ENCODE measurements around the gene TM2D3.

The TM2D3 gene, protein sequence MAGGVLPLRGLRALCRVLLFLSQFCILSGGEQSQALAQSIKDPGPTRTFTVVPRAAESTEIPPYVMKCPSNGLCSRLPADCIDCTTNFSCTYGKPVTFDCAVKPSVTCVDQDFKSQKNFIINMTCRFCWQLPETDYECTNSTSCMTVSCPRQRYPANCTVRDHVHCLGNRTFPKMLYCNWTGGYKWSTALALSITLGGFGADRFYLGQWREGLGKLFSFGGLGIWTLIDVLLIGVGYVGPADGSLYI

DNA sequence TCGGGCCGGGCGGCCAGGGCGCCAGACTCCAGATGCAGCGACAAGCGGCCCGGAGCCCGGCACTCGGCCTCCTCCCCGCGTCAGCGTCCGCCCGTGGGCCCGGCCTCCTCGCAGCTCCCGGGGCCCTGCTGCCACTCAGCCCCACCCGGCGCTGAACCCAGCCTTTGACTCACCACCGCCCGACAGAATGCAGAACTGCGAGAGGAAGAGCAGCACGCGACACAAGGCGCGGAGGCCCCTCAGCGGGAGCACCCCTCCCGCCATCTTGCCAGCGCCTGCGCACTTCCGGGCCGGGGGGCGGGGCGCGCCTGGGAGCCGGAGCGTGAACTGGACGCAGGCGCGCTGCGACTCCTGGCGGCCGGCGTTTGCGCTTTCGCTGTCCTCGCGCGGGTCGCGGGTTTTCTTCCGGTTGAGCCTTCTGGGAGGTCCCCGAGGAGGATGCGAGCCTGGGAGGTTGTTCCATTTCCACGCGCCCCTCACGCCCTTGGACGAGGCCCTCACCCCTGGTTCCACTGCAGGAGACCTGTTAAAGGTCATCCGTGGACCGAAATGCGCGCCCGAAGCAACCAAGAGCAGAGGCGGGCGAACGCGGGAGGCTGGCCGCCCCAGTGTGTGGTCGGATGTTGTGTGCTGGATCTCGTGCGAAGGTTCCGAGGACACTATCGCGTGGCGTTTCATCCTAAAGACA, at the start of gene TM2D3:
TSS of gene TM2D3 (minus strand) at position 284 of the 688 bp plus-strand sequence. CDS start at position 264, 20 bp downstream.
- DNase-seq, result peak; percentile 65

DNA sequence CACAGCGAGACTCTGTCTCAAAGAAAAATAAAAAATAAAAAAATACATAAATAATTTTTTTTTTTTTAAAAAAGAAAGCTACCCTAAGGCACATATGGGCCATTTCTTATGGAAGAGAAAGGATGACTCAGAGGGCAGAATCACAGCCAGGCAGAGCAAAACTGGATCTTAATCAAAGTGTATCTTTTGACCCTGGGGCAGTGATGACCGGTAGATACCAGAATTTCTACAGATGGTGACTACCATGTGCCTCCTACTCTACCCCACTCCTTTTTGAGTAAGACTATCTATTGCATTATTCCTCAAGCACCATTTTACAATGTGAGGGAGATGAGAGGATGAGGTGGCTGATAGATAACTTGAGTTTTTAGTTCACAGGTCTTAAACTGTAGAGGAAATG, 46.1 kb upstream of the TM2D3 start:
- no peak for DNase-seq

DNA sequence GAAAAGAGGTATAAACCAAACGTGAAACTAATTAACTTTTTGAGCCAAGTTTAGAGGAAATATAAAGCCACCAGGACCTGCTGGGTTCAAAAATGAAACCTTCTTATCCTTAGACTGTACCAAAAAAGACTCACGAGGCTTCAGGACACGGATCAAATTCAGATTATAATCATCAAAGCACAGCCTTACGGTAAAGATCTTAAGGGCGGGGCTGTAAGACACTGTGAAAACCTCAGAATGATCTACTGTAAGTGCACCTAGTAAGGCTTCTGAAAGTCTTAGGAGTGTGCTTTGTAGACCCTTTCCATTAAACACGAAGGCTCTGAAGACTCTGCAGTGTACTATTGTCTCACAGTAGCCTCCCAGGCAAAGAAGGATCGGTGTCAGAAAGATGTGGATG, 45.3 kb upstream of the TM2D3 start:
- no peak for DNase-seq

DNA sequence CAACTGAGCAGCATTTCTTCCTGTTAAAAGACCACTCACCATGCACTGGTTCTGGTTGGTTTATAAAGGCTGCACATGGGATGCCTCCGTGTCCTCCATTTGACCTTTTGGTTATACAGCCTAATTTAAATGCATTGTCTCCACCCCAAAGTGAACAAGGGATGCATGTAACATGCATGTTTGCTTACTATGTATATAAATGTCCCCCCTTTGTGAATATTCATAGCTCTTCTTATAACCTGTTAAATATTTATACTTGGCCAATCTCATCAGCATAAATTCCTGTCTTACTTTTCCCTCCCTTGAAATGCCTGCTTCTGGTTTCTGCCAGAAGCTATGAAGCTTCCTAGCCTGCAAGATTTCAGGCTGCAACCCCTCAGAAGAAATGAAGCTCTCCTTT, 44.6 kb upstream of the TM2D3 start:
- DNase-seq, result no peak

DNA sequence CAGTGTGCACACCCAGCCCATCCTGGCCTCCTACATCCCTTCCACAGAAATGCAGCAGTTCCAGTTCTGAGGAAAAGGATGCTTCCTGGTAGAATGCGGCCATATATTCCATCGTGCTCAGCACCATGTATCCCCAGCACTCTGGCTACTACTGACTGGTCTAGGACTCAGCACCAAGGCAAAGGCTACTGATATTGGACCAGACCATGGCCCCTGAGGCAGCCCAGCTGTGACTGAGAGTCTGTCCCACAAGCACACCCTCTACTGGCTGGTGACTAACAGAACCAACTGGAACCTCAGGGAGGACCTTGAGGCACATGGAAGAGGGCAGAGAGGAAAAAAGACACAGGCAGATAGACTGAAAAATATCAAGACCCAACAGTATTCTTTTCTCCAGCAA, 42.1 kb upstream of the TM2D3 start:
- DNase-seq, result no peak

DNA sequence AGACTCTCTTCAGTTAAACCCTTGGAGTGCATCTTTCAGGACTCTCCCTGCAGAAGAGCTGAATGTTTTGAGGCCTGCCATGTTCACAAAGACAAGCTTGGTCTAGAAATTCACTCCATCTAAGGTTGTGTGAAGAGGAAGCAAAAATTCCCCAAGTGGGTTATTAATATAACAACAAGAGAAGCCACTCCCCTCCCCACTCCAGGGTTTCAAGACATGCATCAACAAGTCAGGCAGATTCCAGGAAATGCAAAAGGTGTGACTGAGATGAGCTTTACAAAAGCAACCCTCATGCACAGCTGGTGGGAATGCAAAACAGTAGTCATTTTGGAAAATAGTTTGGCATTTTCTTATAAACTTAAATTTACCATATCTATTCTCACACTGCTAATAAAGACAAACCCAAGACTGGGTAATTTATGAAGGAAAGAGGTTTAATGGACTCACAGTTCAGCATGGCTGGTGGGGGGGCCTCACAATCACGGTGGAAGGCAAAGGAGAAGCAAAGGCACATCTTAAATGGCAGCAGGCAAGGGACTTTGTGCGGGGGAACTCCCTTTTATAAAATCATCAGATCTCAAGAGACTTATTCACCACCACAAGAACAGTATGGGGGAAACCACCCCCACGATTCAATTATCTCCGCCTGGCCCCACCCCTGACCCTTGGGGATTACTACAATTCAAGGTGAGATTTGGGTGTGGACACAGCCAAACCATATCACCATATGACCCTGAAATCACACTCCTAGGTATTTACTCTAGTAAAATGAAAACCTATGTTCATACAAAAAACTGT, 40.8 kb upstream of the TM2D3 start:
- no peak for DNase-seq

DNA sequence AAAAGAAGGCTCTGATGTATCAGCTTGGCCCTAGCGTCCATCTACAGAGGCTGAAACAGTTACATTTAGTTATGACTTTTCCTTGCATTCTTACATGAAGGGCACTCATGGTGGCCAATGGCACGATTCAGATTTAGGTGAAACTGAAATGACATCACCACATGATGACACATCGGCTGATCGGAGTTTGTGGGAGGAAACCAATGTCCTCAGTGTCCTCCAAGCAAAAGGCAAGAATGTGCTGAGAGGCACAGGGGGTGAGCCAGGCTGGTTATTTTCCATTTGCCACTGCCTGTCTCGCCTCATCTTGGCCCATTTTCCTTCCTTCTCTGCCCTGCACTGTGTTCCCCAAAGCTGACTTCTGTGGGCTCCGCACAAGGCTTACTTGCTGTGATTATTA, 37.7 kb upstream of the TM2D3 start:
- no peak for DNase-seq

DNA sequence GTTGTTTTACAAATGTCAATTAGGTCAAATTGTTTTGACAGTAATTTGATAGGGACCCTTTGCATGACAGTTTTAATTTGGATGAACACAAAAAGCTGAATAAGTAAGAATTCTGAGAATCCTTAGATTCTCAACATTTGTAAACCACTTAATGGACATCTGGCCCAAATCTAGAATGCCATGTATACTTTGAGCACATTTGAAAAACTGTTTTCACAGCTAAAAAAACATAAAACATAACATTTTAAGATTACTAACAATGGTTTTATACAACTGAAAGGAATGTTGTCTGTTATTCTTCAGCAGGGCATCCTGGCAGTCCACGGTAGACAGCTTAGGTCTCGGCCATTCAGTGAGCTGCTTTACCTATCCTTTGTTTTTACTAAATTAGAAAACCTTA, 34.5 kb upstream of the TM2D3 start:
- DNase-seq, result no peak

DNA sequence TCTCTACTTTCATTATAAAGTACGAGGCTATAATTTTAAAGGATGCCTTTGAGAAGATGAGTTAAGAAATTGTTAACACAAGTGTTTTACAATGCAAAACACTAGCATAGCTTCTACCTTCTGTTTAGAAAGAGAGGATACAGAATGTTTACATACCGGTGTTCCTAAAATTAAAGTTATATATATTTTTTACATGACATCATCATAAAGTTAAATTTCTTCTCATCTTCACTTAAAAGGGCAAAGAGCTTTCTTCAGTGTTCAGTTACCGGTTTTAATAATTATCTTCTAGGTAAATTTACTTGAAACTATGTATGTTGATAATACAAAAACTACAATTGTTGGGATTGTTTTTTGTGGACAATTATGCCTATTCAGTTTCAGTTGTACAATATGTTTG, 32.7 kb upstream of the TM2D3 start:
- no peak for DNase-seq

DNA sequence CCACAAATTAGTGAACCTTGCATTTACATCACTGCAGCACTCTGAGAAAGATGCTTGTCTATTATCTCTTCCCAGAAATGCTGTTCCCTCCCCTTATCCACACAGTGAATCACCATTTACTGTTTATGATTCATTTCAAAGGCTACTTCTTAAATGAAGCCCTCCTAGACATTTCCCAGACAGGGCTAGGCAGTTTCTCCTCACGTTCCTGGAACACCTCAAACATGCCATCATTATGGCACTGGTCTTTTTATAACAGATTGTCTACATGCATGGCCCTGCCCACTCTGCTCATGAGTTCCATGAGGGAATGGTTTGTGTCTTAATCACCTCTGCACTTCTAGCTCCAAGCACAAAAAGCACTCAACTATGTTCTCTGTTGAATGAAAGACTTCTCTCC, 32.2 kb upstream of the TM2D3 start:
- DNase-seq, result no peak

DNA sequence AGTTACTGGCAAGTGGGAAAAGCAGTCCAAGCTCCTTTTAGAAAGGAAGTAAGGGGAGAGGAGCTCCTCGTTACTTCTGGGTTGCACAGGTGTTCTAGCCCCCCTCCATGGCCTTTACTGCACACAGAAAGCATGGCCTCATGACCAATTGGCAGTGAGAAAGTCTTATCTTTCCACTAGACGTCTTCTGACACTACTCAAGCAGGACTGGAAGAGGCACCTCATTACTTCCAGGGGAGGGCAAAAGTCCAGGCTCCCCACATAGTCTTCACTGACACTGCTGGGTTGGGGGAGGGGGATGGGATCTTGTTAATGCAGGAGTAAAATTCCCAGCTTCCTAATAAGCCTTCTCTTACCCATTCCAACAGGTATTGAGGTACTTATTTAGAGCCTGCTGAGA, 27.6 kb upstream of the TM2D3 start:
- no peak for DNase-seq

DNA sequence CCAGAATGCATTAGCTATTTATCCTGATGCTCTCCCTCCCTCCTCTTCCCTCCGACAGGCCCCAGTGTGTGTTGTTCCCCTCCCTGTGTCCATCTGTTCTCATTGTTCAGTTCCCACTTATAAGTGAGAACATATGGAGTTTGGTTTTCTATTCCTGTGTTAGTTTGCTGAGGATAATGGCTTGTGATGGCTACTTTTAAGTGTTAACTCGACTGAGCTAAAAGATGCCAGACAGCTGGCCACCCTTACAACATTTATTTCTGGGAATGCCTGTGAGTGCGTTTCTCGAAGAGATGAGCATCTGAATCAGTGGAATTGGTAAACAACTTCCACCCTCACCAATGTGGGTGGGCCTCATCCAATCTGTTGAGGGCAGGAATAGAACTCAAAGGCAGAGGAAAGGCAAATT, 24.7 kb upstream of the TM2D3 start:
- no peak for DNase-seq

DNA sequence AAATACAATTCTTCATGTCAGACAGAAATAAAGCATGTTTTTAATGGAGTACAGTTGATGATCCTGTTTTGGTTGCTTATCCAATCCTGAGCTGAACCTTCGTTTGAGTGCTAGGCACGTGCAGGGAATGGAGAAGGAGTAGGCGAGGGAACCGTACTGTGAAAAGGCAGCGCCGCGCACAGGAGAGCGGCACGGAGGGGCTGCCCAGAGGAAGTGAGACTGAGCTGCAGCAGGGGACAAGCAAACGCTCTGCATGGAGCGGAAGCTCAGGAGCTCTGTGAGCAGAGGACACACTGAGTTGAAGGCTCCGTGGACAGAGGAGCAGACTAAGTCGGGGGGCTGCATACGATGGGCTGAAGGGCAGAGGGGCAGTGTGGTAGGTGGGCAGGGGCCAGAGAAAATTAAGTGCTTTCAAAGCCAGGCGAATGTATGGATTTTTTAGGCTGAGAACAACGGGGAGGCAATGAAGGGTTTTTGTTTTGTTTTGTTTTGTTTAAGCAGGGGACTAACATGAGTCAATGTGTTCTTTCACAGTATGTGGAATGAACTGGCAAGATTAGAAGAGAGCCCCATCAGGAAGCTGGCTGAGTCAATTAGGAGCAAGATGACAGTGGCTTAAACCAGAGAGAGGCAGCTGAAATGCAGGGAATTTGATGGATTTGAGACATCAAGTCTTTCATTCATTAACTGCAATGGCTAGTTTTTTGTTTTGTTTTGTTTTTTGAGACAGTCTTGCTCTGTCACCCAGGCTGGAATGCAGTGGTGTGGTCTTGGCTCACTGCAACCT, 23.8 kb upstream of the TM2D3 start:
- no peak for DNase-seq

DNA sequence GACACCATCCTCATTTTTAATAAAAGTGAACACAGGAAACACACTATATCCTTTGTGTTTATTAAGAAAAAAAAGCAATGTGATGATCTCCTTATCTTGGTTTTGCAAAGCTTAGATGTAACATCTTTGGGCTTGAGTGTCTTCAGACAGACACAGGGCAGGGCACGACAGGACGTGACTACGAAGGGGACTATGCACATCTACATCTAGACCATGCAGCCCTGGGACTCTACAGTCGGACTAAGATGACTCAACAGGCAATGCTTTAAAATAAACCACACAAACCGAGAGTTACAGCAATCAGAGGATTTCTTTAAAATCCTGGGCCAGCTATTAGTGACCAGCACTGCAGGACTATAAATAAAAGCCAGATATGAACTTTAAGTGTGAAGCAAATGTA, 22.8 kb upstream of the TM2D3 start:
- DNase-seq, result no peak

DNA sequence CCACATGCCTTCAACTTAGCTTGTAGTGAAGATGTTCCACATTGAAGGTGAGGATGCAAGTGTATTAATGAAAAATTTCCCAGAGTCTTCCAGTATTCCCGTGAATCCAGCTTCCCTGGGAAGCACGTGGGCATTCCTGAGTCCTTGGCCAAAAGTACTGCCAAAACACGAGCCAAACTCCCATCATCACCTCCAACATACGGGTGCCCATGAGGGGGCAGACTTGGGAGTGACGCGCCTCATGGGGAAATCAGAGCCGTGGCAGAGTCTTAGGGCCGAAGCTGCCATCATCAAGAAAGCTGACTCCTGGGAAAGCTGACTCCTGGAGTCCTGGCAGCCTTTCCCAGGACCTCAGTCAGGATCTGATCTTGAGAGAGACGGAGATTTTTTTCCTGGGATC, 20.1 kb upstream of the TM2D3 start:
- DNase-seq, result no peak

DNA sequence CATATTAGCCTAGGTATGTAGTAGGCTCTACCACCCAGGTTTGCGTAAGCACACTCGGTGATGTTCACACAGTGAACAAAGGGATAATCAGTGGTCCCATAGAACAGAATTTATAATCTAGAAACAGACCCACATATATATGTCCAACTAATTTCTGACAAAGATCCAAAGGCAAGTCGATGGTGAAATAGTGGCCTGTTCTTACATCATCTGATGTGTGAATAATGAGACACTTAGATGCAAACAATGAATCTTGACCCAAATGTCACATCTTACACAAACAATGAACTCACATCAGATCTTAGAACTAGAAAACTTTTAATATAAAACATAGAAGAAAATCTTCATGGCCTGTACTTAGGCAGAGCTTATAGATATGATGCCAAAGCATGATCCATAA, 17.6 kb upstream of the TM2D3 start:
- DNase-seq, result no peak

DNA sequence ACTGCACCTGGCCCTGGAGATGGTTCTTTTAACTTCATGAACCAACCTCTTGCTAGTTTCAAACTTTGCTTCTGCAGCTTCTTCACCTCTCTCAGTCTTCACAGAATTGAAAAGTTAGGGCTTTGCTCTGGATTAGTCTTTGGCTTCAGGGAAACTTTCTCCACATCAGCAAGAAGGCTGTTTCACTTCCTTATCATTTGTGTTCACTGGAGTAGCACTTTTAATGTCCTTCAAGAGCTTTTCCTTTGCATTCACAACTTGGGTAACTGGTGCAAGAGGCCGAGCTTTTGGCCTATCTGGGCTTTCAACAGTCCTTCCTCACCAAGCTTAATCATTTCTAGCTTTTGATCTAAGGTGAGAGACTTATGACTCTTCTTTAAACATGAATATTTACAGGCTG, 15.7 kb upstream of the TM2D3 start:
- DNase-seq, result no peak

DNA sequence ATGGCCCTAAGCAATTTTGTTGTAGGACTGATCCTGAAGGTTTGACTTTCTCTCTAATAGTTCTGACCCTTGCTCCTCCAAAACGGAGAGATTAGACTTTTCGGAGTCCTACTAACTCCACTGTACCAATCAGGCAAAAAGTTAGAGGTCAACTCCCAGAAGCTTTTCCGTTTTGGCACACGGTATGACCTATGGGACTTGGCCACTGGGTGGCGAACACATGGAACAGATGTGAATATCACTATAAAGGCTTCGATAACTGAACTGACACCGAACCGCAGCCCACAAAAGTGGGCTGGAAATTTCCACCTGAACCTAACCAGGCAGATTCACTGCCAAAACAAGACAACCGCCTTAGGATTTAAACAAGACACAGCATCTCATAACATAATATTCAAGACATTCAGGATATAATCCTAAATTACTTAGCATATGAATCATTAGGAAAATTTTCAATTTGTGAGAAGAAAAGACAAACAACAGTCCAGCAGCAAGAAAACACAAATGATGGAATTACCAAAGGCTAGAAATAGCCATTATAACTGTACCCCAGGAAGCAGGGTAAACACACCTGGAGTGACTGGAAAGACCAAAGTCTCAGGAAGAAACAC, 12.2 kb upstream of the TM2D3 start:
- no peak for DNase-seq

DNA sequence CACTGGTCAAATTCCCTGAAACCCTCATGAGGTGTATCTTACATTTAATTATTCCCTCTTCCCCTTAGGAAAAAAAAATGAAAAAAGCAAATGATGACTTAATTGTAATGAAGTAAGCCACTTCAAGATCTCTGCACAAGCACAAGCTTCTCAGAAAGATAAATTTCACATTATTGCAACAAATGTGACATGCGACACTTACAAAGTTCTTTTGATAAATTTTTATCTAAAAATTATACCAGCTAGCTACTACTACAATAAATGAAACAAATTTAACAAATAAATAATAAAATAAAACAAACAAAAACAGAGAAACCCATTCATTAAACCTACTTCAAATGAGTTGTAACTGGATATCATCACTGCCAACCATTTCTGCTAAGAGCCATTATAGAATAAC, 10.0 kb upstream of the TM2D3 start:
- no peak for DNase-seq

DNA sequence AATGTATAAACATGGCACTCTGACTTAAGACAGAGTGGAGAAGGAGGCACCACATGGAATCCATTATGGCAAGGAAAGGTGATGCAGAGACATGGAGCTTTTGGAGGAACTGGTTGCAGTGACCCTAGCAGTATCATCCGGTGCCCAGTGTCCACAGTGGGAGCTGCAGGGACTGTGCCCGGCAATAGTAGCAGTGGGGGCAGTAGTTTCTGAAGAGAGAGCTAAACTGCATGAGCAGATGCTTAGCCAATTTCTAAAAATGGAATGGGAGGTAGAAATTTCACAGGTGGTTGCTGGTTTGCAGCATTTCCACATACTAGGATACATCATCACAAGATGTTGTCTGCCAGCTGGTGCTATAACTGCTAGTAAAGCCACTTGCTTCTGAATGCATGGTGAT, 7.8 kb upstream of the TM2D3 start:
- DNase-seq, result no peak

DNA sequence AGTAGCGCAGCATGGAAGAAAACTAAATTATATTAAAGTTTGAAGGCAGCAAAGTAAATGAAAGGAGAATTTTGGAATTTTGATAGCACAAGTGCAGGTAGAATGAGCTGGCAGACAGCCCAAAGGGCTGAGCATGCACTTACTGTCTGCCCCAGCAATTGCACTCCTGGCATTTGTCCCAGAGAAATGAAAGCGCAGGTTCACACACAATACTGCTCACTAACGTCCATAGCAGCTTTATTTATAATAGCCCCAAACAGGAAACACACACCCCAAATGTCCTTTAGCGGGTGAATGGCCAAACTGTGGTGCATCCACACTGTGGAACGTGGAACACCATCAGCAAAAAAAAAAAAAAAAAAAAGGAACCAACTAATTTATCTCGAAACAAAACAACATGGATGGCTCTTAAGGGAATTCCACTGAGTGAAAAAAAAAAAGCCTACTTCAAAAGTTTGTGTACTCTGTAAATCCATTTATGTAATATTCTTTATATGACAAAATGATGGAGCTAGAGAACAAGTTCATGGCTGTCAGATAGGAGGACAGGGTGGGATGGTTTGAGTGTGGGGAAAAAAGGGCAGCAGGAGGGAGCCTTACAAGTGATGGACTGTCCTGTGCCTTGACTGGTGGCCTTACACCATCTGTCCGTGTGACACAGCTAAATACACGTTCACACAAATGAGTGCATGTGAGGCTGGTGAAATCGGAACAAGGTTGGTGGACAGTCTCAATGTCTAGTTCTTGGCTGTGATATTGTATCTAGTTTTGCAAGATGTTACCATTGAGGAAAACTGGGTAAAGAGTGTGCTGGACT, 6.0 kb upstream of the TM2D3 start:
- peak; percentile 39 for DNase-seq

DNA sequence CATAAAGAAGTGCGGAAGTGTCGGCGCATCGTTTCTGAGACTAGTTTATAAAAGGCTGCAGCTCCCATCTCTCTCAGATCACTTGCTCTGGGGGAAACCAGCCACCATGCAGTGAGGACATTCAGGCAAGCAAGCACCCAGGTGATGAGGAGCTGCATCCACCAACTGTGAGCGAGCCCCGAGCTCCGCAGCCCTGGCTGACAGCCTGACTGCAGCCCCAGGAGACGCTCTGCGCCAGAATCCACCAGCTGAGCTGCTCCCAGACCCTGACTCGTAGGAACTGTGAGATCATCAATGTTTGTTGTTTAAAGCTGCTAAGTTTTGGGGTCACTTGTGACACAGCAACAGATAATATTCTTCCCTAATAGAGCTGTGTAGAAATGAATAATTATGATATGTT, 5.0 kb upstream of the TM2D3 start:
- DNase-seq, result no peak
